Activated effector memory CD4-positive, alpha-beta T cell treated with Interleukin-2 at 50 U/mL for 16 hours (primary cell): ENCODE results near the gene ADAMTS4.

Experiments used
- DNase-seq: peaks from one replicate; pipeline ENCODE4 v3.0.0-alpha.2; 2020

Gene ADAMTS4

DNA sequence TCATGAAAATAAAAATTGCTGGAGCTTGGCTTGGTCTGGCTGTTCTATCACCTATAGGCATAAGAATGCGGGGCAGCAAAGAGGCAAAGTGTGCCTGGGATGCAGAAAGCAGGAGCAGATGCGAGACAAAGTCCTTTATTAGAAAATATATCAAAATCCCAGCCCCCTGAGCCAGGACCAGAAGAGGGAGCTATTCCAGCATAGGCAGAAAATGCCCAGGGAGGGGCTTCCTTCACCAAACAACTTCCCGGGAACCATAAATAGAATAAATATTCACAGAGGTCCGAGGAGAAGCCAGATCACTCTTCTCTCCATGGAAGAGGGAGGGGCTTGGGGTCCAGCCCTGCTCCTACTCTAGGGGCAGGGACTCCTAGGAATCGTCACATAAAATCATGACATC is 27.7 kb downstream of the ADAMTS4 start:
- DNase-seq = no peak

DNA sequence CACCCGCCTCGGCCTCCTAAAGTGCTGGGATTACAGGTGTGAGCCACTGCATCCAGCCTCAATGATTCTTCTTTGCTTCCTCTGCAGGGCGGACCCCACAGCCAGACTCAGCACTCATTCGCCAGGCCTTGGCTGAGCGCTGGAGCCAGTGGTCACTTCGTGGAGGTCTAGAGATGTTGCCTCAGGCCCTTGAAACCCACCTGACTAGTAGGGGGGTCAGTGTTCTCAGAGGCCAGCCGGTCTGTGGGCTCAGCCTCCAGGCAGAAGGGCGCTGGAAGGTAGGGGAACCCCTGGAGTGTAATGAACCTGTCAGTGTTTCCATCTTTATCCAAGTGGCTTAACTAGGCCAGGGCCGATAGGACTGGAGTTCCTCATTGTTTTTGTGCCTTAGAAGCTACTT is 29.9 kb downstream of the ADAMTS4 start:
- DNase-seq = no peak

DNA sequence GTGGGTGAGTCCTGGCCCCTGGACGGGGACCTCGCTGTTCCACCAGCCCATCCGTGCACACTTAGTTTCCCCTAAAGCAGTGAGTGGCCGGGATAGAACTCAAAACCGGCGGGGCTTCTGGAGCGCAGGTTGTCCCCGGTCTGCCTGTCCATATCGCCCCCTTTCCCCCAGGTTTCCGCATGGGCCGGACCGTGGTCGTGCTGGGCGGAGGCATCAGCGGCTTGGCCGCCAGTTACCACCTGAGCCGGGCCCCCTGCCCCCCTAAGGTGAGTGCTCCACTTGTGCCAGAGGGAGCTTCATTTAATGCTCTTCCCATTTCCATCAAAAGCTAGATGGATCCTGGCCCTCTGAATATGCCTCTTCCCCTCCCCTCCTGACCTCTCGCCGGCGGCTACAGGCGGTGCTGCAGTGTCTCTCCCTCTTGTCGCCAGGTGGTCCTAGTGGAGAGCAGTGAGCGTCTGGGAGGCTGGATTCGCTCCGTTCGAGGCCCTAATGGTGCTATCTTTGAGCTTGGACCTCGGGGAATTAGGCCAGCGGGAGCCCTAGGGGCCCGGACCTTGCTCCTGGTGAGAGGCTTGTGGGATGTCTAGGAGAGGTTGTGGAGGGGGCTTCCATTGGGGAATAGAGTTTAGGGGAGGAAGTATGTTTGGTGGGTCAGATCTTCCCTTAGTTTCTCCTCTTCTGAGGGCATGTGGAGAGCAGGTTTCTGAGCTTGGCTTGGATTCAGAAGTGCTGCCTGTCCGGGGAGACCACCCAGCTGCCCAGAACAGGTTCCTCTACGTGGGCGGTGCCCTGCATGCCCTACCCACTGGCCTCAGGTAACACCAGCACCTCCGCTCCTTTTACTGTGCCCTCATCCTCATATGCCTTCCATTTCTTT is 31.9 kb downstream of the ADAMTS4 start:
- DNase-seq = no peak

DNA sequence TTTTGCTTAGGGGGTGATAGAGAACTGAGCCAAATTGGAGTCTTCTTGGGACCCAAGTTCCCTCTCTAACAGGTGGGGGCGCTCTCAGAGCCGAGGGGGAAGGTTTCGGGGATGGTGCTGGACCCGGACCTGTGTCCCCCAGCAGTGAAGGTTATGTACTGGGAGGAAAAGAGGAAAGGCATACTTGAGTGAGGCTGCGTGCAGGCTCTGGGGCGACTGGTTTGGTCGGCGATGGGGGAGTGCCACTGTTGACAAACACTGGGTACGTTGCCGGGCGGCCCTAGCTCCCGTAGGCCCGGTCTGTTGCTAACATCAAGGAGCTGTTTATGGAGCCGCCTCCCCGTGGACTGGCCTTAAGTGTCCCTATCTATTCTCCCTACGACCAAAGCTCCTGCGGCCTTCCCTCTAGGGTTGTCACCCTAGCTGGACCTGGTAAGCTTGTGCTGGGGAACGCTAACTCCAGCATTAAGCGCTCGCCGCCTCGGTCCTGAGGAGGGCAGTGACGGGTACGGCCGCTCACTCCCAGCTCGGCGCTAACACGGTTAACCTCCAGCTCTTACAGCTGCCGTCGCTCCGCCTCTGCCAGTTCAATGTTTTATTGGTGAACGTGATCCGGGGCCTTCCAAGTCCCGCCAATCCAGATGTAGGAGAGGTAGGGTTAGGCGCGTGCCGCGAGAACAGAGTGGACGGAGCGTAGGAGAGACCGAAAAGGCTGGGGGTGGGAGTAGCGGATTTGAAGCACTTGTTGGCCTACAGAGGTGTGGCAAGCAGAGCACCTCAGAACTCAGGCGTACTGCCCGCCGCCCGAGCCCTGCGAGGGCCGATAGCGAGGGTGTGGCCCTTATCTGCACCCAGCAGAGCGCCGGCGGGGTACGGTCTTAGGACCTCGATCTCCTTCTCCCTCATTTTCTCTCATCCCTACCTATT is 32.8 kb downstream of the ADAMTS4 start, which contains the start of gene PPOX:
TSS of gene PPOX (plus strand) at position 685 of the 927 bp plus-strand sequence. CDS start 422 bp downstream, outside the sequence.
- DNase-seq = peak; percentile 88

DNA sequence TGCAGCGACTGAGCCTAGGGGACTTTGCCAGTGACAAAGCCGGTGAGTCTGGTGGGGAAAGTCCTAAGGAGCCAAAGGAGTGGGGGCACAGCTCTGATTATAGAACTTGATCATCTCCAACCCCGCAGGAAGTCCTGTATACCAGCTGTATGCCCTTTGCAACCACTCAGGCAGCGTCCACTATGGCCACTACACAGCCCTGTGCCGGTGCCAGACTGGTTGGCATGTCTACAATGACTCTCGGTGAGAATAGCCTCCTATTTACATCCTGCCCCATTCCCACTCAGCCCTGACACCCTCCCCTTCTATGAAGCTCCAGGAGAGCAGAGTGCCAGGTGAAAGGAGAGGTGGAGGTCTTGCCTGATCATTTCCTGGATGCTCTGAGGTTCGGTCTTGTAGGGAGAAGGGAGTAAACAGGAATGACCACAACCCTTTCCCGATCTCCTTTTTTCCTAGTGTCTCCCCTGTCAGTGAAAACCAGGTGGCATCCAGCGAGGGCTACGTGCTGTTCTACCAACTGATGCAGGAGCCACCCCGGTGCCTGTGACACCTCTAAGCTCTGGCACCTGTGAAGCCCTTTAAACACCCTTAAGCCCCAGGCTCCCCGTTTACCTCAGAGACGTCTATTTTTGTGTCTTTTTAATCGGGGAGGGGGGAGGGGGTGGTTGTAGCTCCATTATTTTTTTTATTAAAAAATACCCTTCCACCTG is 33.8 kb downstream of the ADAMTS4 start:
- DNase-seq = no peak

DNA sequence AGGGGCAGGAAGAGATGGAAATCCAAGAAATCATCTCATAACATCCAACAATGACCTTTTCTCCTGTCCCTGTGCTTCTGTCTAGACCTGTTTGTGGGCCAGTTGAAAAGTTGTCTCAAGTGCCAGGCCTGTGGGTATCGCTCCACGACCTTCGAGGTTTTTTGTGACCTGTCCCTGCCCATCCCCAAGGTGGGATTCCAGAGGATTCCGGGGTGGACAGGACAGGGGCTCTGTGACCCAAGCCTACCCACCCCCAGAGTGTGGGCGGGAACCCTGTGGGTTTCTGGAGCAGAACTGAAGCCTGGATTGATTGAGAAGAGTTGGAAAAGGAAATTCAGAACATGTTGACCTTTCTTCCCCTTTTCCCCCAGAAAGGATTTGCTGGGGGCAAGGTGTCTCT is 35.1 kb downstream of the ADAMTS4 start:
- DNase-seq = no peak

DNA sequence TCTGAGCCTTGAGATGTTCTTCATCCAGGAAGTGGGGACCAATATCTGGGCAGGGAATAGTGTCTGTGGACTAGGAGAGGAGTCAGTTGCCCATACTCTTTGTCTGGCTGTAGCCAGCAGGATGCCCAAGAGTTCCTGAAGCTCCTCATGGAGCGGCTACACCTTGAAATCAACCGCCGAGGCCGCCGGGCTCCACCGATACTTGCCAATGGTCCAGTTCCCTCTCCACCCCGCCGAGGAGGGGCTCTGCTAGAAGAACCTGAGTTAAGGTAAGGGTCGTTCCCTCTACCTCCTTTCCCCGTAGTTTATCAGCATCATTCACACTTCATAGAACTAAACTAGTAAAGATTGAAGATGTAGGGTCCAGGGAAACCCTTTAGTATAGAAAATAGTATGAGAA is 36.0 kb downstream of the ADAMTS4 start:
- DNase-seq = no peak

DNA sequence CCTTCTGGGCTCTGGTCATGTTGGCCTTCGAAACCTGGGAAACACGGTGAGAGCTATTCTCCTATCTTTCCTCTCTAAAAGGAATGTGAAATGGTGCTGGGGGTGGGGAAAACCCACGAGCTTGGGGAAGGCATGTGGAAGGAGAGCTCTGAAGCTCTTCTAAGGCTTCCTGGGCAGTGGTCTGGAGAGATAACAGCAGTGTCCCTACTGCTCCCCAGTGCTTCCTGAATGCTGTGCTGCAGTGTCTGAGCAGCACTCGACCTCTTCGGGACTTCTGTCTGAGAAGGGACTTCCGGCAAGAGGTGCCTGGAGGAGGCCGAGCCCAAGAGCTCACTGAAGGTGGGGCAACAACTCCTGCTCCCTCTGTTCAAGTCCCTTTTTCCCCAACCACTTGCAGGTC is 36.8 kb downstream of the ADAMTS4 start:
- no peak for DNase-seq

DNA sequence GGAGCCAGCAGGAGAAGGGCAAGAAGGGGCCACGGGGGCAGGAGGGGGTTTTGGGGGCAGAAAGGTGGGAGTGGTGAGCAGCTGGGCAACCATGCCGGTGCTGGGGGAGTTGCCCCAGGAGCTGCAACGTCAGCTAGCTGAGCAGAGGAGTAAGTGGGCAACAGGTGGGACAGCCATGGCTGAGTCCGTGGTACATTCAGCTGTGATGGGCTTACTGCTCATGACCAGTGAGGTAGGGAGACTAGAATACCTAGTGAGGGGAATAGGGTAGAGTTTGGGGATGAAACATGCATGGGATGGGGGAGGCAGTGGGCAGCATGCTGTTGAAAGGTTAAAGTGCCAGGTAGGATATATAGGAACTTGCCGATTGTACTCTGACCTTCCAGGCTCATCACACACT is 37.2 kb downstream of the ADAMTS4 start:
- DNase-seq = no peak

DNA sequence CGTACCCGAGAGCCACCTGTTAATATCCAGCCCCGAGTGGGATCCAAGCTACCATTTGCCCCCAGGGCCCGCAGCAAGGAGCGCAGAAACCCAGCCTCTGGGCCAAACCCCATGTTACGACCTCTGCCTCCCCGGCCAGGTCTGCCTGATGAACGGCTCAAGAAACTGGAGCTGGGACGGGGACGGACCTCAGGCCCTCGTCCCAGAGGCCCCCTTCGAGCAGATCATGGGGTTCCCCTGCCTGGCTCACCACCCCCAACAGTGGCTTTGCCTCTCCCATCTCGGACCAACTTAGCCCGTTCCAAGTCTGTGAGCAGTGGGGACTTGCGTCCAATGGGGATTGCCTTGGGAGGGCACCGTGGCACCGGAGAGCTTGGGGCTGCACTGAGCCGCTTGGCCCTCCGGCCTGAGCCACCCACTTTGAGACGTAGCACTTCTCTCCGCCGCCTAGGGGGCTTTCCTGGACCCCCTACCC is 38.1 kb downstream of the ADAMTS4 start:
- no peak for DNase-seq

DNA sequence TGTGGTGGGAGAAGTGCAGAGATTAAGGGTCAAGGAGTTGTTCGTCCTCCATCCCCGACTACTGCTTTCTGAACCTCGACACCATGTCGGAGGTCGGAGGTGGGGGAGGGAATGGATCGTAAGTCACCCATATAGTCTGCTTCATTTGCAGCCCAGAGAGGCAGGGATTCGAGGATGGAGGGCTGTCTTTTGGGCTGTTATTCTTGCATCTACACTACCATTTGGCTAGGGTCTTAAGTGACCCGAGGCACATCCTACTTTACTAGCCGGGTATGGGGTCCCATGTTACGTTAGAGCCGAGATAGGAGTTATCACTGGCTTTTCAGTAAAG is 39.0 kb downstream of the ADAMTS4 start:
- DNase-seq = no peak

DNA sequence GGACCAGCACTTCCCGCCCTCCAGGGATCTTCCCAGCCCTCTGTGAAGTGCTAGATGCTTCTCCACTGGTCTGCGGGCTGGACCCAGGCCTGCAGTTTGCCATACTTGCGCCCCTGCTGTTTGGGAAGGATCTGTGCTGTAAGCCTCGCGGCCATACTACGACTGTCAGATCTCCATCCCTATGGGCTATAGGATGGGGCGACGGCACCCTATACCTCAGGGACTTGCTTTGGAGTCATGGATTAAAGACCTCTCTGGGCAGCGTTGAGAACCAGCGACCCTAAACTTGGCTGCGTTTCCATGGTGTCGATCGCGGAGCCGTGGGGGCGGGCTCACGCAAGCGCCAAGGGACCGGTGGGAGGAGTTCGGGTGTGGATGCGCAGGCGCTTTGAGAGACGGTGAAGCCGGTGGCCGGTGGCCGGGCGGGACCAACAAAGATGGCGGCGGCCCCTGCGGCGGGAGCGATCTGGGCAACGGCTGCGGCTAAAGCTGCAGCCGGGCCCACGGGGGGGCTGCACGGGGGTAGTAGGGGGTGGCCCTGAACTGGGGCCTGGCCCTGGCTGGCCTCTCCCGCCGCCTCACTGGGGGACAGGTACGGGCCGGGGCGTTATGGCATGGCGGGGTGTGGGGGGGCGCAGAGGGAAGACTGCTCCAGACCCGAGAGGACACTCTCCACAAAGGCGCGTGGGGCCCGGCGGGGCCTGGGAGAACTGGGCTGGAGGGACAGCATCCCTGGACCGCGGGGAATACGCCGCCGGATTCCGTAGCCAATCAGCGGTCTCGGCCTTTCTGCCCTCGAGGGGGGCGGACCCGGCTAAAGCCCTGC is 39.6 kb downstream of the ADAMTS4 start, which contains the start of gene USP21:
TSS of gene USP21 (plus strand) at position 414 of the 826 bp plus-strand sequence. CDS start 1,141 bp downstream, outside the sequence.
- peak; percentile 89 for DNase-seq

DNA sequence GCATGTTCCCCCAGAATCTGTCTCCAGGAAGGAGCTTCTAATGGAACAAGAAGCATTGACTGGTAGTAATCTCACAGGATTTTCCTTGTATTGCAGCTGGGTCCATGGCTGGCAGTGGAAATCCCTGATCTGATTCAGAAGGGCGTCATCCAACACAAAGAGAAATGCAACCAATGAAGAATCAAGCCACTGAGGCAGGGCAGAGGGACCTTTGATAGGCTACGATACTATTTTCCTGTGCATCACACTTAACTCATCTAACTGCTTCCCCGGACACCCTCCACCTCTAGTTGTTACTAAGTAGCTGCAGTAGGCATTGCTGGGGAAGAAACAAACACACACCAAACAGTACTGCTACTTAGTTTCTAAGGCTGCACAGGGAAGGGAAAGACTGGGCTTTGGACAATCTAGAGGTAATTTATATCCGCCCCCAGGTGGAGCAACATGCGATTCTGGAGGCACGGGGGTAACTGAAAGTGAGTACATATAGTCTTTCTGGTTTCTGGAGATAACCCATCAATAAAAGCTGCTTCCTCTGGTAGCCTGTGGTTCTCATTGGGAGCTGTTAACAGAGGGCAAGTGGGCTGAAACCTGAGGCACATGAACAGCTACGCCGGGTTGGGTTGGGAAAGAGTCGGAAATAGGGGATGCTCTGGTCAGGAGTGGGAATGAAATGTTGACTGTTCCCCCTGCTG is 40.4 kb downstream of the ADAMTS4 start:
- no peak for DNase-seq

DNA sequence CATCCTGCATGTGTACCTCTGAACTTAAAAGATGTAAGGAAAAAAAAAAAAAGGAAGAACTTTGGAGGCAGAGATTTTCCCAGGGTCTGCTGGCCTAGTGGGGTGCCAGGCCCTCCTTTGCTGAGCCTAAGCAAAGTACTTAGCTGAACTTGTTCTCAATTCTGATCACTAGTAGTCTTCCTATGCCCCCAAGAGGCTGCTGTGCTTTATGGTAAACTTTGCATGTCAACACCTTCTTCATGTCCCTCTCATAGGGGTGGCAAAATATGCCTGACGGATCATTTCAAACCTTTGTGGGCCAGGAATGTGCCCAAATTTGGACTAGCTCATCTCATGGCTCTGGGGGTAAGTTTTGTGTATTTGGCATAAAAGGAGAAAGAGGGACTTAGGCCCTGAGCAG is 41.0 kb downstream of the ADAMTS4 start:
- DNase-seq = no peak

DNA sequence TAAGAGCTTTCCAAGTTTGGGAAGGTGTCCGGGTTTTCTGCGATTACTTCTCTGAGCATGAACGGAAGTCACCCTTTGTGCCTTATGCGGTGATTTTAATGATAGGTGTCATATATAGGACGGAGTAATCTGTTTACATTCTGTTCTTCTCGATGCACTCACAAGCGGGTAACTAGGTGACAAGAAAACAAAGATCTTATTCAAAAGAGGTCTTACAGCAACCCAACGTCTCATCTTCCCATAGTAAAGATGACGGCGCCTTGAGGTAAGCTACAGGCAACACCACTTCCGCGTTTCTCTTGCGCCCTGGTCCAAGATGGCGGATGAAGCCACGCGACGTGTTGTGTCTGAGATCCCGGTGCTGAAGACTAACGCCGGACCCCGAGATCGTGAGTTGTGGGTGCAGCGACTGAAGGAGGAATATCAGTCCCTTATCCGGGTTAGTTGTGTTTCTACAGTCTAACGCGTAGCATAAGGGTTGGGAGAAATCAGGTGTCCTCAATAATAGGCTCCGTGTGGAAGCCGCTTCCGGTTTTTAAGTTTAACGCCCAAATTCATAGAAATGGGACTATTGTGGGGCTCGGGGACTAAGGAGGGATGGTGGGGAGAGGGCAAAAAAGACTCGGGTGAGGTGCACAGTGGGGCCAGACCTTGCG is 45.0 kb downstream of the ADAMTS4 start, which contains the start of gene UFC1:
TSS of gene UFC1 (plus strand) at position 297 of the 656 bp plus-strand sequence. CDS start at position 317, 20 bp downstream.
- peak; percentile 73 for DNase-seq

DNA sequence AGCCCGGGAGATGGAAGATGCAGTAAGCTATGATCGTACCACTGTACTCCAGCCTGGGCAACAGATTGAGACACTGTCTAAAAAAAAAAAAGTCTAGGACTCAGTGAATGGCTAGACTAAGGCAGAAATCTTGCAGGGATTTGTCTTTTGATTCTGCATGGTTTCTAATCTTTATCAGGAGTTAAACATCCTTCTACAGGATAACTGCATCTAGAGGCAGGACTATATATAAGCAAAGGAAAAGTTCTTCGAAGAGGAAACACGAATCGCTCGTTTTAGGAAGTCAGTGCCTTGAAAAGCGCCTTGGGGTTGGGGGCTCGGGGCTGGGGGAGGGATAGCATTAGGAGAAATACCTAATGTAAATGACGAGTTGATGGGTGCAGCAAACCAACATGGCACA is 45.7 kb downstream of the ADAMTS4 start:
- DNase-seq = no peak

DNA sequence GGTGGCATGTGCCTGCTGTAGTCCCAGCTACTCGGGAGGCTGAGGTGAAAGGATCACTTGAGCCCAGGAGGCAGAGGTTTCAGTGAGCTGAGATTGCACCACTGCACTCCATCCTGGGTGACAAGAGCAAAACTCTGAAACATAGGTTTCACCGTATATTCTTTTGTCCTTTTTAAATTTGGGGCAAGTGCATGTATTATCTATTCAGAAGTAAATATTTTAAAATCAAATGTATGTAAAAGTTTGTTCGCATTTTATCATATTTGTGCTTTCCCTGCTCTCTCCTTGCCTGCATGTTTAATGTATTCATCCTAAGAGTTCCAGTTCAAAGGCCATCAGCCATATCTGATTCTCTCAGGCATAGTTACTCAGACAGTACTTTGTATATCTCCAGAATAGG is 53.0 kb downstream of the ADAMTS4 start:
- DNase-seq = no peak

DNA sequence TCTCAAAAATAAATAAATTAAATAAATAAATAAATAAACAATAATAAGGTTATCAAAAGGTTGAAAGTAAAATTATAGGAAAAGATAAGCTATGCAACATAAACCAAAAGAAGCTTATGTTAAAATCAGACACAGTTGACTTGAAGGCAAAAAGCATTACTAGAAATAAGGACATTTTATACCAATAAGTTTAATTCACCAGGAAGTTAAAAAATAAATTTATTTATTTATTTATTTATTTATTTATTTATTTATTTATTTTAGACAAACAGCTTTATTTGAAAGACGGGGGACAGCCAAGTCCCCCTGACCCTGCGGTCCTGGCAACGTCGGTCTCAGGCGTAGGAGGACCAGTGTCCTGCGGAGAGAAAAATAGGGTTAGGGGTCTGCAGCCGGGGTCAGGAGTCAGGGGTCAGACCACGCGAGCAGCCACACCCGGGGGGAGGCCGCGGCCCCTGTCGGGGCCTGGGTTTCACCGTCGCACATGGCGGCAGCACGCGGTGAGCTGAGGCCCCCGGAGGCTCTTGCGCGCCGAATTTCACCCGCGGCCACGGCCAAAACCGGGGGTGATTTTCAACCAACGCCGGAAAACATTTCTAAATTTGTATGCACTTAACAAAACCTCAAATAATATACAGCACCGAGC is 58.0 kb downstream of the ADAMTS4 start:
- no peak for DNase-seq

DNA sequence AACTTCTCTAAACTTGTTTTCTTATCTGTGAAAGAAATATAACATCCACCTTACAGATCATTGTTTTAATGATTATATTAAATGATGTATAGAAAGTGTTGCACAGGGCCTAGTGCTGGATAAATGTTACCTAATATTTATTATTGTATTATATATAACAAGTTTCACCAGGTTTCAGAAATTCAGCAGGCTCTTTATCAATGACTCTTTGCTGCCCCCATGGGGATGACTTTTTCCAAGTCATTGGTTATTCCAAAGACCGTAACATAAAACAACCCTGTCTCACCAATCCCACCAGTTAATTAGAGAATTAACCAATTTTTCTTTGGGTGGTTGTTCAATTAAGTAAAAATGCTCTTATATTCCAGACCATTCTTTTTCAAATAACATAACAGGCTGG is 59.1 kb downstream of the ADAMTS4 start:
- DNase-seq = no peak

DNA sequence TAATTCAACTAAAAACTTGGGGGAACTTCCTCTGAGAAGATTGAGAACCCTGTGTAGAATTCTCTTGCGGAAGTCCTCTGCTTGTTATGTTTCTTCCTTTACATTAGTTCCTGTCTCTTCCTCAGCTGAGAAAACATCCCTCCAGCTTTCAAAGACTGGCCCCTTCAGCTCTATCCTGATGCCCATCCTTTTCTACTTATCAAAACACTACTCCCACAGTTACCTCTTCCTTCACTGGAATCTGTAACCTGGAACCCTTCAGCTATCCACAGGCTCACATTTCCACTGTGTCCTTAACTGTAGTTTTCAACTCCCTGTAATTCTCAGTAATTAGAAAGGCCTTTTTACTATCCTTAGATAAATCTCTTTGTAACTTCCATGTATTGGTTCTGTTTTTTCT is 60.4 kb downstream of the ADAMTS4 start:
- no peak for DNase-seq
